ENCODE measurements around the gene ATOSA. TPM values are rescaled to one million over a fixed set of nuclear protein-coding genes. Genes with fewer than 3 reads are reported as not detected.
A peak's percentile ranks its signal among the peaks of the same experiment; 100 is the strongest.

ATOSA gene
- total RNA-seq, 2 experiments from 2014 or later, result 29.2 to 30.5 TPM

GRCh38 chr15:52681441-52681840, 2.3 kb upstream of the ATOSA start:
- Mint-ChIP-seq H3K4me1 (ENCODE audit: low read depth) (peaks cover 34% of the 10 kb centered on the region), H3K27ac (no peak overlapping the region), H3K36me3 (ENCODE audit: low read depth) (peaks cover 14% of the 10 kb centered on the region), H3K4me3 (no peak overlapping the region), H3K27me3 (ENCODE audit: low read depth) (no peaks in the 10 kb centered on the region), H3K9me3 (ENCODE audit: insufficient read depth) (no peaks in the 10 kb centered on the region)
- no peak for DNase-seq
- no peak for ATAC-seq
- POLR2A ChIA-PET, result no interaction called here
- CTCF ChIA-PET, result interaction anchor here (2.5 kb wide), 1 partner anchor 54 kb away, joined by 10 read pairs; no protein-coding TSS in a partner anchor

DNA sequence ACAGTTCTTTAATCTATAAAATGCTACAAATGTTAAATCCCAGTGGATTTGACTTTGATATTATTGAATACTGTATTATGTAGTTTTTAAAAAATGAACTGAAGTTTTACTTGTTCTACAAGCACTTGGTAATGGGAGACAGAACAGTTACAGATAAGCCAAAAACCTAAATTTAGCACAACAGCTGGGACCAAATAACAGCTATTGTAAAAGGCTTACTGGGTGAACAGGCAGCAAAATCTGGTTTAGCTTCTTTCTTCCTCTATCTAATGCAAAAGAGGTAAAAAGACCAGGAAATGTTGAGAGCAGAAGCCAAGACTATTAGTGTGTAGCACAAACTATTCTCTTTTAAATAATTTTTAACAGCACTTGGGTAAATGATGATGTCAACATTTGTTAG, 1.6 kb upstream of the ATOSA start:
- peaks cover 19% of the 10 kb centered on the region for H3K36me3 Mint-ChIP-seq (ENCODE audit: low read depth)
- no peaks in the 10 kb centered on the region for H3K9me3 Mint-ChIP-seq (ENCODE audit: insufficient read depth)
- ATAC-seq, result no peak
- no peak overlapping the region for H3K27ac Mint-ChIP-seq
- no peaks in the 10 kb centered on the region for H3K27me3 Mint-ChIP-seq (ENCODE audit: low read depth)
- H3K4me3 Mint-ChIP-seq, result no peak overlapping the region
- DNase-seq, result no peak
- peaks cover 41% of the 10 kb centered on the region for H3K4me1 Mint-ChIP-seq (ENCODE audit: low read depth)
- CTCF ChIA-PET, result interaction anchor here (1.4 to 1.7 kb wide), 3 partner anchors 8 to 55 kb away, joined by 4 to 6 read pairs (median 6); no protein-coding TSS in a partner anchor
- POLR2A ChIA-PET, result no interaction called here

- no peaks in the 10 kb centered on the region for H3K27me3 Mint-ChIP-seq (ENCODE audit: low read depth)
- DNase-seq, result no peak
- ChIA-PET POLR2A (interaction anchor here (0.6 to 1.7 kb wide), 4 partner anchors 8 to 453 kb away, joined by 3 to 7 read pairs (median 4); no protein-coding TSS in a partner anchor), CTCF (interaction anchor here (1.4 to 1.8 kb wide), 4 partner anchors 9 to 55 kb away, joined by 4 to 6 read pairs (median 6); no protein-coding TSS in a partner anchor)
- no peak for ATAC-seq
- H3K4me1 Mint-ChIP-seq (ENCODE audit: low read depth), result peaks cover 46% of the 10 kb centered on the region
- H3K9me3 Mint-ChIP-seq (ENCODE audit: insufficient read depth), result no peaks in the 10 kb centered on the region
- H3K27ac Mint-ChIP-seq, result peak overlapping the region; percentile 43
- H3K4me3 Mint-ChIP-seq, result peak overlapping the region; percentile 99
- peaks cover 24% of the 10 kb centered on the region for H3K36me3 Mint-ChIP-seq (ENCODE audit: low read depth)
Observed at GRCh38 chr15:52680041-52680391, 828 bp upstream of the ATOSA start.

DNA sequence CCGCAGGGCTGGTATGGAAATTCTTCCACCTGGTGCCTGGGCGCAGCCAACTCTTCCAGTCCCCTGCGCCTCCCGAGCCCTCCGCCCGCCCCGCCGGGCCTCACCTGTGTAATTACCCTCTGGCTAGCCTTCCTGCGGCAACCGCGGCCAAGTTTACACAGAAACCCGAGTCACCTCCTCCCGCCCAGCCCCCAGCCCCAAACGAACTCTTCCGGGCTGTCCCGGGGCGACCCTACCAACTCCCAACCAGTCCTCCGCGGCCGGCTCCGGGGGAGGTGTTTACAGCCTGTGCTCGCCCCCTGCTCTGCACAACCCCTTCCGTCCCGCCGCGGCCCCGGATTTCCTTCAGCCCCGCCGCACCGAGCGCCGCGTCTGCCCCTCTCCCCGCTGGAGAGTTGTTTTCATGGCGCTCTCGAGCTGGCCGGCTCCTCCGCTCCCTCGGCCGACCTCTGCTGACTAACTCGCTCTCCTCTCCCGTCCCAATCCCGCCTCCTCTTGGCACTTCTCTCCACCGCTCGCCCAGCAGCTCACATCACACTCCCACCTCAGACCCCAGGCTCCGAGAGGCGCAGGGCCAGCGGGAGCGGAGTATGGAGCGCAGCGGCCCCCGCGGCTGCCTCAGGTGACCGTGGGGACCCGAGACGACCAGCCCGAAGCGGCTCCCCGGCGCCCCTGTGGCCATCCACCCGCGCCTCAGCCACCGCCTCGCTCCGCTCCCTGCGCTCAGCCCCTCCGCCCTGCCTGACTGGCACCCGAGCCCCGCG, 538 bp downstream of the ATOSA start:
- ATAC-seq (peak; percentile 66), DNase-seq (peak; percentile 78)
- ChIA-PET POLR2A (interaction anchor here (0.7 to 1.7 kb wide), 5 partner anchors 9 to 55 kb away, joined by 3 to 7 read pairs (median 3); no protein-coding TSS in a partner anchor), CTCF (interaction anchor here (0.6 to 1.8 kb wide), 3 partner anchors 14 to 417 kb away, joined by 3 to 5 read pairs (median 3); no protein-coding TSS in a partner anchor)
- peak overlapping the region; percentile 98 for H3K27ac Mint-ChIP-seq
- H3K4me1 Mint-ChIP-seq (ENCODE audit: low read depth), result peaks cover 44% of the 10 kb centered on the region
- H3K4me3 Mint-ChIP-seq, result peak overlapping the region; percentile 99
- no peaks in the 10 kb centered on the region for H3K27me3 Mint-ChIP-seq (ENCODE audit: low read depth)
- H3K9me3 Mint-ChIP-seq (ENCODE audit: insufficient read depth), result no peaks in the 10 kb centered on the region
- H3K36me3 Mint-ChIP-seq (ENCODE audit: low read depth), result peaks cover 24% of the 10 kb centered on the region

- H3K4me1 Mint-ChIP-seq (ENCODE audit: low read depth), result peaks cover 40% of the 10 kb centered on the region
- CTCF ChIA-PET, result interaction anchor here (0.8 to 1.8 kb wide), 14 partner anchors 9 to 423 kb away, joined by 3 to 9 read pairs (median 4); partner anchors contain the start of gene ARPP19
- H3K9me3 Mint-ChIP-seq (ENCODE audit: insufficient read depth), result no peaks in the 10 kb centered on the region
- peak overlapping the region; percentile 98 for H3K27ac Mint-ChIP-seq
- peaks cover 29% of the 10 kb centered on the region for H3K36me3 Mint-ChIP-seq (ENCODE audit: low read depth)
- ATAC-seq (peak; percentile 43), DNase-seq (peak; percentile 76)
- H3K4me3 Mint-ChIP-seq, result peak overlapping the region; percentile 99
- POLR2A ChIA-PET, result interaction anchor here (0.6 to 0.8 kb wide), 3 partner anchors 38 to 214 kb away, joined by 3 read pairs; no protein-coding TSS in a partner anchor
- H3K27me3 Mint-ChIP-seq (ENCODE audit: low read depth), result no peaks in the 10 kb centered on the region
Observed at GRCh38 chr15:52677593-52678467, 1.4 kb downstream of the ATOSA start.

DNA sequence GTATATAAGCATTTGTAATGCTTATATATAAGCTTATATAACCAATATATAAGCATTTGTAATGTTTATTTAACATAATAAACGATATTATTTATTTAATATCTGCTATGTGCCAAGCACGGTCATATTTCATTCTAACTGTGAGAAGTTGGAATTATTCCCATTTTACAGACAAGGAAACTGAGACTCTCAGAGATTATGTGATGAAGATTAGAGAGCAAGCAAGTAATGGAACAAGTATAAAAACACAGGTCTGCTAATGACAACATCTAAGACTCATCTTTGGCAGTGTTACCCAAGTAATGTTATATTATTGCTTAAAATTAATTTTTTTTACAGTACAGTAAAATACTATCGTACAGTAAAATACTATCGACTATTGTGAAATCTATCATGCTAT, 4.4 kb downstream of the ATOSA start:
- CTCF ChIA-PET, result no interaction called here
- no peak overlapping the region for H3K27ac Mint-ChIP-seq
- ATAC-seq (no peak), DNase-seq (no peak)
- peaks cover 46% of the 10 kb centered on the region for H3K36me3 Mint-ChIP-seq (ENCODE audit: low read depth)
- no peaks in the 10 kb centered on the region for H3K27me3 Mint-ChIP-seq (ENCODE audit: low read depth)
- POLR2A ChIA-PET, result interaction anchor here (1.0 kb wide), 1 partner anchor 16 kb away, joined by 3 read pairs; no protein-coding TSS in a partner anchor
- no peak overlapping the region for H3K4me3 Mint-ChIP-seq
- H3K9me3 Mint-ChIP-seq (ENCODE audit: insufficient read depth), result no peaks in the 10 kb centered on the region
- H3K4me1 Mint-ChIP-seq (ENCODE audit: low read depth), result peaks cover 26% of the 10 kb centered on the region

GRCh38 chr15:52673734-52674133, 5.5 kb downstream of the ATOSA start:
- H3K4me1 Mint-ChIP-seq (ENCODE audit: low read depth), result peaks cover 24% of the 10 kb centered on the region
- POLR2A ChIA-PET, result interaction anchor here (1.0 kb wide), 1 partner anchor 14 kb away, joined by 3 read pairs; no protein-coding TSS in a partner anchor
- CTCF ChIA-PET, result interaction anchor here (1.4 to 2.1 kb wide), 2 partner anchors 12 to 62 kb away, joined by 4 to 9 read pairs; no protein-coding TSS in a partner anchor
- no peak overlapping the region for H3K4me3 Mint-ChIP-seq
- H3K9me3 Mint-ChIP-seq (ENCODE audit: insufficient read depth), result no peaks in the 10 kb centered on the region
- no peak for DNase-seq
- no peak for ATAC-seq
- peaks cover 49% of the 10 kb centered on the region for H3K36me3 Mint-ChIP-seq (ENCODE audit: low read depth)
- no peak overlapping the region for H3K27ac Mint-ChIP-seq
- no peaks in the 10 kb centered on the region for H3K27me3 Mint-ChIP-seq (ENCODE audit: low read depth)

DNA sequence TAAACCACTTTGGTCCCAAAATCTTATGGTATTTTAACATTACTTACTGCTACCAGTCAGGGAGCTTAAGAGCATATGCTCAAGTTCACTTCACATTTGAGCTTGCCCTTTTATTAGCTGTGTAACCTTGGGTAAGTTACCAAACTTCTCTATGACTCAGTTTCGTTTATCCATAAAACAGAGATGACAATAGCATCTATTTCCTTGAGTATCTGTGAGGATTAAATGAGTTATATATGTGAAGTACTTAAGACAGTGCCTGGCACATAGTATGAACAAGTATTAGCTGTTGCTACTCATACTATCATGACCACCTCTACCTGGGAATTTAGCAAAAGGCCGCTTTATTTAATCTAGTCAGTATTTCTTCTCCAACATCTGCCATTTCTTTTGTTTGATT, 5.9 kb downstream of the ATOSA start:
- Mint-ChIP-seq H3K4me3 (no peak overlapping the region), H3K9me3 (ENCODE audit: insufficient read depth) (no peaks in the 10 kb centered on the region), H3K27me3 (ENCODE audit: low read depth) (no peaks in the 10 kb centered on the region), H3K4me1 (ENCODE audit: low read depth) (peaks cover 24% of the 10 kb centered on the region), H3K27ac (no peak overlapping the region), H3K36me3 (ENCODE audit: low read depth) (peaks cover 46% of the 10 kb centered on the region)
- DNase-seq (no peak), ATAC-seq (no peak)
- POLR2A ChIA-PET, result interaction anchor here (1.0 kb wide), 1 partner anchor 14 kb away, joined by 3 read pairs; no protein-coding TSS in a partner anchor
- CTCF ChIA-PET, result interaction anchor here (1.4 to 2.1 kb wide), 2 partner anchors 12 to 62 kb away, joined by 4 to 9 read pairs; no protein-coding TSS in a partner anchor

GRCh38 chr15:52672661-52673060, 6.5 kb downstream of the ATOSA start:
- peaks cover 46% of the 10 kb centered on the region for H3K36me3 Mint-ChIP-seq (ENCODE audit: low read depth)
- no peak overlapping the region for H3K4me3 Mint-ChIP-seq
- no peaks in the 10 kb centered on the region for H3K27me3 Mint-ChIP-seq (ENCODE audit: low read depth)
- CTCF ChIA-PET, result interaction anchor here (1.4 to 2.1 kb wide), 2 partner anchors 11 to 63 kb away, joined by 4 to 9 read pairs; no protein-coding TSS in a partner anchor
- H3K27ac Mint-ChIP-seq, result no peak overlapping the region
- H3K9me3 Mint-ChIP-seq (ENCODE audit: insufficient read depth), result no peaks in the 10 kb centered on the region
- ATAC-seq (no peak), DNase-seq (no peak)
- peaks cover 24% of the 10 kb centered on the region for H3K4me1 Mint-ChIP-seq (ENCODE audit: low read depth)
- POLR2A ChIA-PET, result no interaction called here

- ChIA-PET POLR2A (no interaction called here), CTCF (interaction anchor here (1.2 to 1.9 kb wide), 2 partner anchors 14 to 18 kb away, joined by 3 to 7 read pairs; no protein-coding TSS in a partner anchor)
- no peak for ATAC-seq
- Mint-ChIP-seq H3K36me3 (ENCODE audit: low read depth) (peaks cover 47% of the 10 kb centered on the region), H3K9me3 (ENCODE audit: insufficient read depth) (no peaks in the 10 kb centered on the region), H3K27ac (no peak overlapping the region), H3K4me3 (no peak overlapping the region), H3K27me3 (ENCODE audit: low read depth) (no peaks in the 10 kb centered on the region), H3K4me1 (ENCODE audit: low read depth) (peaks cover 5% of the 10 kb centered on the region)
- DNase-seq, result no peak
Observed at GRCh38 chr15:52670087-52670486, 9.1 kb downstream of the ATOSA start.

GRCh38 chr15:52668133-52668532, 11.1 kb downstream of the ATOSA start:
- POLR2A ChIA-PET, result no interaction called here
- Mint-ChIP-seq H3K27me3 (ENCODE audit: low read depth) (no peaks in the 10 kb centered on the region), H3K36me3 (ENCODE audit: low read depth) (peaks cover 54% of the 10 kb centered on the region), H3K27ac (no peak overlapping the region), H3K9me3 (ENCODE audit: insufficient read depth) (no peaks in the 10 kb centered on the region), H3K4me1 (ENCODE audit: low read depth) (no peaks in the 10 kb centered on the region), H3K4me3 (no peak overlapping the region)
- ATAC-seq (no peak), DNase-seq (no peak)
- CTCF ChIA-PET, result interaction anchor here (0.9 kb wide), 1 partner anchor 9 kb away, joined by 4 read pairs; no protein-coding TSS in a partner anchor
